MCF 10A (cell line): ENCODE measurements around the gene SETX. TPM values are rescaled to one million over a fixed set of nuclear protein-coding genes. Genes with fewer than 3 reads are reported as not detected.

Experiments used
- BruUV-seq: library from RNA; stranded (reverse); fragments of 400-500 nt; replicated peaks from 2 replicates; lab custom pipeline; 2021; lab: Mats Ljungman, UMichigan
- CTCF ChIA-PET: fragments of 300-600 bp; sonication (Branson Sonifier 250); formaldehyde crosslinking; extraction: SDS; loops from one replicate; lab custom pipeline; 2021; ENCODE audit warnings: antibody characterized with exemption, inconsistent platforms; lab: Yijun Ruan, JAX
- POLR2A ChIA-PET: fragments of 300-600, 350-650 bp; sonication (Branson Sonifier 250); formaldehyde crosslinking; extraction: SDS; loops from one replicate; lab custom pipeline; 2020; ENCODE audit warnings: antibody characterized with exemption, inconsistent platforms; lab: Yijun Ruan, JAX
- DNase-seq: peaks from one replicate; pipeline ENCODE4 v3.0.0-alpha.2; 2018; ENCODE audit not compliant: unreplicated experiment
- H3K27ac Mint-ChIP-seq: one replicate; pipeline ENCODE4 v1.8.0; 2022; ENCODE audit warnings: mild to moderate bottlenecking, low read depth, mixed read lengths; ENCODE audit not compliant: unreplicated experiment
- H3K27me3 Mint-ChIP-seq: one replicate; pipeline ENCODE4 v1.8.0; 2022; ENCODE audit warnings: mixed read lengths; ENCODE audit not compliant: insufficient read depth, unreplicated experiment
- H3K36me3 Mint-ChIP-seq: one replicate; pipeline ENCODE4 v1.8.0; 2022; ENCODE audit warnings: mild to moderate bottlenecking, moderate library complexity, mixed read lengths; ENCODE audit not compliant: insufficient read depth, unreplicated experiment
- H3K4me1 Mint-ChIP-seq: one replicate; pipeline ENCODE4 v1.8.0; 2022; ENCODE audit warnings: mixed read lengths; ENCODE audit not compliant: insufficient read depth, unreplicated experiment
- H3K4me3 Mint-ChIP-seq: one replicate; pipeline ENCODE4 v1.8.0; 2022; ENCODE audit warnings: mild to moderate bottlenecking, moderate library complexity, mixed read lengths; ENCODE audit not compliant: unreplicated experiment
- H3K9me3 Mint-ChIP-seq: one replicate; pipeline ENCODE4 v1.8.0; 2022; ENCODE audit warnings: mixed read lengths; ENCODE audit not compliant: unreplicated experiment
- intact Hi-C: fragments of 100-400 bp; cut with micrococcal nuclease; formaldehyde crosslinking; loops from 2 replicates; pipeline ENCODE4 v1.14.1; 2022
- total RNA-seq: library from RNA; stranded (reverse); gene quantifications from 2 replicates; pipeline ENCODE4 v1.2.3, GENCODE V29; 2022
- TF ChIP-seq, protein P1 (sequence below): fragments of 200-600 bp; IDR thresholded peaks from one replicate; pipeline ENCODE4 v1.8.0; 2022; ENCODE audit warnings: antibody characterized with exemption, mild to moderate bottlenecking; ENCODE audit not compliant: unreplicated experiment

The SETX gene
- total RNA-seq, 1 experiment from 2014 or later, result 41.1 TPM

DNA sequence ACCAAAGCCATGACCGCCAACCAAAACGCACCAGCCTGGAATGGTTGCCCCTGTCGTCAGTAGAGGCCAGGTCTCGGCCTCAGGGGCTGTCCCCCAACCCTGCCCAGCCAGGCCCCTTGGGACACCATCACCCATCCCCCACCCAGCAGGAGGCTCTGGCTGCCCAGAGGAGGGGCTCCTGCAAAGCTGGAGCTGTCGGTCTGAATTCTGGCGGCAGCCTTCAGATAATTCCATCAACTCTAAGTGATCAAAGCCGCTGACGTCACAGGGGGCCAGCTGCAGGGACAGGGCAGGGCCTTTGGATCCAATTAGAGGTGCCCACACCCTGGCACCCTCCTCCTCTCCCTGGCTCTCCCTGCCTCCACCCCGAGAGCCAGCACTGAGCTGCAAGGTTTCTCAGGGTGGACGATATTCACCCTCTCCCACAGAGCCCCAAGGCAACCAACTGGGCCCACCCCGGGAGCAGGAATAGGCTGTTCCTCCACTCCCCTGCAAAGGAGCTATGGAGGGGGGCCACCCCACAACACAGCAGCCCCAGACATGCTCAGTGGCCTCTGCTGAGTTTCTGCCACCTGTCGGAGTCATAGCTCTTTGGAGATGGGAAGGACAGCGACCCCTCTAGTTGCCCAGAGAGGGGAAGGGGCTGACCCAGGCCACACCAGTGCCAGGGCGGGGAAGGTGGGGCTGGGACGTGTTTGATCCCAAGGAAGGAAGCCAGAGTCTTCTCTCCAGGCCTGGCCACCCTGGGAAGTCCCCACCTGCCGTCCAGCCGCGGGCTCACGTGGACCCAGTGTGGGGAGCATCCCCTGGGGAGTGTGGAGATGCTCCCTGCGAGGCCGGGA, 114.6 kb downstream of the SETX start:
- Mint-ChIP-seq H3K9me3 (no peaks in the 10 kb centered on the region), H3K27me3 (peaks cover 12% of the 10 kb centered on the region), H3K27ac (no peak overlapping the region), H3K4me1 (peaks cover 5% of the 10 kb centered on the region), H3K4me3 (peak overlapping the region; percentile 11), H3K36me3 (no peaks in the 10 kb centered on the region)
- DNase-seq, result no peak
- TF ChIP-seq, protein P1, sequence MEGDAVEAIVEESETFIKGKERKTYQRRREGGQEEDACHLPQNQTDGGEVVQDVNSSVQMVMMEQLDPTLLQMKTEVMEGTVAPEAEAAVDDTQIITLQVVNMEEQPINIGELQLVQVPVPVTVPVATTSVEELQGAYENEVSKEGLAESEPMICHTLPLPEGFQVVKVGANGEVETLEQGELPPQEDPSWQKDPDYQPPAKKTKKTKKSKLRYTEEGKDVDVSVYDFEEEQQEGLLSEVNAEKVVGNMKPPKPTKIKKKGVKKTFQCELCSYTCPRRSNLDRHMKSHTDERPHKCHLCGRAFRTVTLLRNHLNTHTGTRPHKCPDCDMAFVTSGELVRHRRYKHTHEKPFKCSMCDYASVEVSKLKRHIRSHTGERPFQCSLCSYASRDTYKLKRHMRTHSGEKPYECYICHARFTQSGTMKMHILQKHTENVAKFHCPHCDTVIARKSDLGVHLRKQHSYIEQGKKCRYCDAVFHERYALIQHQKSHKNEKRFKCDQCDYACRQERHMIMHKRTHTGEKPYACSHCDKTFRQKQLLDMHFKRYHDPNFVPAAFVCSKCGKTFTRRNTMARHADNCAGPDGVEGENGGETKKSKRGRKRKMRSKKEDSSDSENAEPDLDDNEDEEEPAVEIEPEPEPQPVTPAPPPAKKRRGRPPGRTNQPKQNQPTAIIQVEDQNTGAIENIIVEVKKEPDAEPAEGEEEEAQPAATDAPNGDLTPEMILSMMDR, result no peak
- CTCF ChIA-PET, result interaction anchor here (0.5 to 1.2 kb wide), 8 partner anchors 19 to 1639 kb away, joined by 3 to 4 read pairs (median 3); no protein-coding TSS in a partner anchor
- no TSS peak for BruUV-seq
- intact Hi-C loops, result loop anchor here (5.0 kb wide), 1 partner anchor 428 kb away; no protein-coding TSS in a partner anchor
- POLR2A ChIA-PET, result no interaction called here

DNA sequence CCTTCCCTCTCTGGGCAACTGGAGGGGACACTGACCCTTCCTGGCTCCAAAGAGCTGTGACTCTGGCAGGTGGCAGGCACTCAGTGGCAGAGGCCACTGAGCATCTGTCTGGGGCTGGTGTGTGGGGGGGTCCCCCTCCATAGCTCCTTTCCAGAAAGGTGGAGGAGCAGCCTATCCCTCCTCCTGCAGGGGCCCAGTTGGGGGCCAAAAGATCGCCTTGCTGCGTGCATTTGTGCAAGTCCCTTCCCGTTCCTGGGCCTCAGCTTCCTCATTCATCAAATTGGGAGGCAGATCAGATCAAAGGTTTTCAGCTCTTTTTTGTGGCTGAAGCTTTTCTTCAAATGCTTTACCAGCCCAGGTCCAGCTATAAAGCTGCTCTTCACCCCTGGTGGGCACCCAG, 115.3 kb downstream of the SETX start:
- Mint-ChIP-seq H3K9me3 (no peaks in the 10 kb centered on the region), H3K36me3 (no peaks in the 10 kb centered on the region), H3K4me1 (peaks cover 5% of the 10 kb centered on the region), H3K27ac (no peak overlapping the region), H3K4me3 (no peak overlapping the region), H3K27me3 (peaks cover 14% of the 10 kb centered on the region)
- POLR2A ChIA-PET, result interaction anchor here (0.6 kb wide), 1 partner anchor 477 kb away, joined by 3 read pairs; no protein-coding TSS in a partner anchor
- TF ChIP-seq, protein P1, result no peak
- no peak for DNase-seq
- CTCF ChIA-PET, result interaction anchor here (0.6 to 7.1 kb wide), 6 partner anchors 19 to 1640 kb away, joined by 3 to 114 read pairs (median 4); no protein-coding TSS in a partner anchor
- BruUV-seq, result no TSS peak
- intact Hi-C loops, result loop anchor here (5.0 kb wide), 1 partner anchor 427 kb away; no protein-coding TSS in a partner anchor

DNA sequence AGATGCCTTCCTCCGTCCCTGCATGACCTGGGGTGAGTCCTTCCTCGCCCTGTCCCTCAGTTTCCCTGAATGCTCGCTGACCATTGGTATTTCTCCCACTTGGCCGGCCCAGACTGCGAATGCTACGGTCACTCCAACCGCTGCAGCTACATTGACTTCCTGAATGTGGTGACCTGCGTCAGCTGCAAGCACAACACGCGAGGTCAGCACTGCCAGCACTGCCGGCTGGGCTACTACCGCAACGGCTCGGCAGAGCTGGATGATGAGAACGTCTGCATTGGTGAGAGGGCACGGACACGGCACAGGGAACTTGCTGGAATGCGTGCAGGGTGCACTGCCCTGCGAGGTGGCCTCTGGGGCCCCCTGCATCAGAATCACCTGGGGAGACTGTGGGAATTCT, 115.8 kb downstream of the SETX start:
- intact Hi-C loops, result loop anchor here (5.0 kb wide), 1 partner anchor 427 kb away; no protein-coding TSS in a partner anchor
- H3K4me3 Mint-ChIP-seq, result no peak overlapping the region
- no peaks in the 10 kb centered on the region for H3K36me3 Mint-ChIP-seq
- peaks cover 16% of the 10 kb centered on the region for H3K27me3 Mint-ChIP-seq
- H3K27ac Mint-ChIP-seq, result no peak overlapping the region
- no peak for DNase-seq
- ChIA-PET CTCF (interaction anchor here (0.6 to 7.1 kb wide), 3 partner anchors 16 to 477 kb away, joined by 3 to 114 read pairs (median 4); no protein-coding TSS in a partner anchor), POLR2A (interaction anchor here (0.6 kb wide), 1 partner anchor 476 kb away, joined by 3 read pairs; no protein-coding TSS in a partner anchor)
- TF ChIP-seq, protein P1, result no peak
- H3K4me1 Mint-ChIP-seq, result peaks cover 5% of the 10 kb centered on the region
- no TSS peak for BruUV-seq
- no peaks in the 10 kb centered on the region for H3K9me3 Mint-ChIP-seq
